Femur (tissue), 1 donor: ENCODE results near the gene TRA2A.
A peak's percentile ranks its signal among the peaks of the same experiment; 100 is the strongest.

Source experiments
- DNase-seq: peaks from one replicate; pipeline ENCODE4 v3.0.0-alpha.2; 2017

Gene TRA2A

GRCh38 chr7:23469150-23469960 lies 62.4 kb downstream of the TRA2A start:
- peak; percentile 66 for DNase-seq

GRCh38 chr7:23468526-23469149 lies 63.1 kb downstream of the TRA2A start:
- peak; percentile 58 for DNase-seq

DNA sequence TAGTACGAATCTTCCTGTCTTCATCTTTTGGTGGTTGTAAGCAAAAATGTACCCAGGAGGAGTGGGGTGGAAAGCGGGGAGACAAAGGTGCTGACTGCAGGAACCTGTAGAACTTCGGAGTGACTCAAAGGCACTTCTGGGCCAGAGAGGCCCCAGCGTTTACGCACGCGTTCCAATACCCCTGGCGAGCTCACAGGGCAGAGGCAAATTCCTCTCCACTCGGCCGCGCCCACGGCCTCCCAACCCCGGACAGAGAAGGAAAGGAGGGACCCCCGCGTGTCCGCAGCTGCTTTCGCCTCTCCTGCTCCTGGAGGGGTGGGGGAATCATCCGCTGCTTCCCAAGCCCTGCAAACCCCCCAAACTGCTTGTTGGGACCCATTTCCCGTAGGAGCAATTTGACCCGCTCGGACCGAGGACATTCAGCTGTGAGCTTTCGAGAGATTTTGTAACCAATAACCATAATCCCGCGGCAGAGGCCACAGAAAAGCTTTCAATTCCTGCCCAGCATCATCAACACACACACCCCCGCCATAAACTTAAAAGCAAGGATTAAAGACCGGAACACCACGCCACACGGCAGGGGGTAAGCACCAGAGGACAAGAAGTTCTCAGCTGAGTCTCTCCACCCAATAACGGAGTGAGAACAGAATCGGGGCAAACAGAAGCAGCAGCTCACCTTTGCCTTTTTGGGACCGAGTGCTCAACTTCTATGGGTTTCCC lies 63.8 kb downstream of the TRA2A start:
- peak; percentile 72 for DNase-seq

- DNase-seq: peak; percentile 34
Observed at GRCh38 chr7:23467291-23467805, 64.4 kb downstream of the TRA2A start.

- DNase-seq: peak; percentile 46
Observed at GRCh38 chr7:23462846-23463245, 68.9 kb downstream of the TRA2A start.

DNA sequence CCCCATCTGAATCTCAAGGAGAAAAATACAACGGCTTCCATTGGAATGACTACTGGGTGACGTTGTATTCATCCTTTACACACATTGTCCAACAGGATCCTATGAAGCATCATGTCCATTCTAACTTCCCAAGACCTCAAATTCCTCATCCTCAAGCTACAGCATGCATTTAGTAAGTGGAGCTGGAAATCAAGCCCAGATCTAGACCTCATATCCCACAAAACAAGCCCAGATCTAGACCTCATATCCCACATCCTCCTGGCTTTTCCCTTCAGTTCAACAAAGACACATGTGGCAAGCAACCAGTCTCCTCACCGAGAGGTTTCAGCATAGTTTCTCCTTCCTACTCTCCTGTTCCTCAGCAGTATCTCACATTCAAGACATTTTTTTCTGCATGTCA lies 73.7 kb downstream of the TRA2A start:
- DNase-seq: no peak

DNA sequence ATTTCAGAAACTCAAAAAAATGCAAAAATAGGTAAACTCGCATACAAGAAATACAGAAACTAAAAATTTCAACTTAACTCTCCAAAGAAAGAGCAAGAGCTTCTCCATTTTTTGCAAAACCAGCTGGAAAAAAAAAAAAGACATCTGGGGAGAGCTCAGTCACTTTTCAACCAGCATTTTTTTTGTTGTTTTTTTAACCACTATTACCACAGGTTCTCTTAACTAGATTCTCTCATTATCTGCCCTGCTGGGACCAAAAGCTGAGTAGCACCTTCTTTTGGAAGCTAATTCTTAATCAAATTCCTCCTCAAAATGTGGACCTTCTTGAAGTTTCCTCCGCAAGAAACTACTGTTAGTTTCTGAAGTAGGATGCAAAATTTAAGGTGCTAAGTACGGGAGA lies 75.7 kb downstream of the TRA2A start:
- no peak for DNase-seq

GRCh38 chr7:23454881-23455526 lies 76.8 kb downstream of the TRA2A start:
- DNase-seq: no peak
